ENCODE data around the gene ZMAT3. TPM values are rescaled to one million over a fixed set of nuclear protein-coding genes. Genes with fewer than 3 reads are reported as not detected.
A peak's percentile ranks its signal among the peaks of the same experiment; 100 is the strongest.

Gene ZMAT3
- total and polyA plus RNA-seq, 2 of the 13 experiments (the other 11 are each of a cell fraction or from before 2014, with no cell fraction given), result 11.4 to 11.7 TPM

DNA sequence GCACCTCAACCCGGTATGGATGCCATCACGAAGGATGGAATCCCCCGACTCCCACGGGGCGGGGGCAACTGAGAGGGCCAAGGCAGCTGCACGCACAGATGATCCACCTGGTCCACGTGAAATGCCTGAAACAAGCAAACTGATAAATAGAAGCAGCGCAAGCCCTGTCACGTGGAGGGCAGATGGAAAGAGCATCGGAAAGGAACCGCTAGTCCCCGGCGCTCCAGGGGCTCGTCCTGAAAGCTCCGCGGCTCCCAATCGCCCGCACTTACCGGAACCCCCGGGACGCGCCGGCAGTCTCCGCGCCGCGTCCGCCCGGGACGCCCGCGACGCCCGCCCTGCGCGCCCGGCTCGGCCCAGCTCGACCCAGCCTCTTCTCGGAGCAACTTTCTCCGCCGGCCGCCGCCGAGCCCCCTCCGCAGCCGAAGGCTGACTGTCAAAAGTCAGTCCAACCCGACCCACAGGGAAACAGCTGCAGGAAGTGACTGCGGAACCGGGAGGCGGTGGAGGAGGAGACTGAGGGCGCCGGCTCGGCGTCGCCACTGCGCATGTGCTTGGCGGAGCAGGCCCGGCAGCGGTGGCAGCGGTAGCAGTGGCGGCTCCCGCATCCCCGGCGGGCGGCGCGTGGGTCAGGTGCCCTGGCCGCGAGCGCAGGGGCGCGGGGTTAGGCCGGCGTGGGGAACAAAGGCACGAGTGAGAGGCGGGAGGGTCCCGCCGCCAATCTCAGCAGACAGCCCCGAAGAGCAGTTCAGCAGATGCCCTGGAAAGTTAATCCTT lies at the start of gene ZMAT3 (continued):
- TF ChIP-seq, protein P1, sequence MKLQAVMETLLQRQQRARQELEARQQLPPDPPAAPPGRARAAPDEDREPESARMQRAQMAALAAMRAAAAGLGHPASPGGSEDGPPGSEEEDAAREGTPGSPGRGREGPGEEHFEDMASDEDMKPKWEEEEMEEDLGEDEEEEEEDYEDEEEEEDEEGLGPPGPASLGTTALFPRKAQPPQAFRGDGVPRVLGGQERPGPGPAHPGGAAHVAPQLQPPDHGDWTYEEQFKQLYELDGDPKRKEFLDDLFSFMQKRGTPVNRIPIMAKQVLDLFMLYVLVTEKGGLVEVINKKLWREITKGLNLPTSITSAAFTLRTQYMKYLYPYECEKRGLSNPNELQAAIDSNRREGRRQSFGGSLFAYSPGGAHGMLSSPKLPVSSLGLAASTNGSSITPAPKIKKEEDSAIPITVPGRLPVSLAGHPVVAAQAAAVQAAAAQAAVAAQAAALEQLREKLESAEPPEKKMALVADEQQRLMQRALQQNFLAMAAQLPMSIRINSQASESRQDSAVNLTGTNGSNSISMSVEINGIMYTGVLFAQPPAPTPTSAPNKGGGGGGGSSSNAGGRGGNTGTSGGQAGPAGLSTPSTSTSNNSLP (IDR thresholded peaks at IDR 0.05; ENCODE audit: low read depth, low read length), result no peak
- TF ChIP-seq ZNF207 (IDR thresholded peaks at IDR 0.05; ENCODE audit: borderline replicate concordance) (no peak), SETDB1 (CRISPR knock-in tag; IDR thresholded peaks at IDR 0.05; ENCODE audit: borderline replicate concordance) (no peak), ZNF496 (CRISPR knock-in tag; IDR thresholded peaks at IDR 0.05; ENCODE audit: insufficient replicate concordance) (no peak), SRSF1 (optimal IDR thresholded peaks at IDR 0.05; ENCODE audit: low read depth, low read length) (no peak), MTA3 (CRISPR knock-in tag; IDR thresholded peaks at IDR 0.05) (no peak), SSRP1 (CRISPR knock-in tag; IDR thresholded peaks at IDR 0.05) (no peak), ZNF761 (CRISPR knock-in tag; conservative IDR thresholded peaks at IDR 0.05) (0 out of 2 replicates have a peak, but pooled peaks have one; percentile 36), GABPA (IDR thresholded peaks at IDR 0.05; ENCODE audit: low read depth, low read length) (peak; percentile 65), GABPA (CRISPR knock-in tag; IDR thresholded peaks at IDR 0.05; ENCODE audit: low read depth) (peak; percentile 82), ZIK1 (CRISPR knock-in tag; IDR thresholded peaks at IDR 0.05; ENCODE audit: borderline replicate concordance, low read depth) (no peak), AGO2 (optimal IDR thresholded peaks at IDR 0.05; ENCODE audit: low read depth, low read length) (peak; percentile 64), ZNF451 (CRISPR knock-in tag; IDR thresholded peaks at IDR 0.05) (peak; percentile 77; the same call in 1 of the 2 replicates), NCOA2 (CRISPR knock-in tag; IDR thresholded peaks at IDR 0.05) (no peak), SNAI1 (CRISPR knock-in tag; IDR thresholded peaks at IDR 0.05; ENCODE audit: borderline replicate concordance) (no peak), MEIS1 (CRISPR knock-in tag; IDR thresholded peaks at IDR 0.05; ENCODE audit: borderline replicate concordance) (no peak), RFX3 (CRISPR knock-in tag; IDR thresholded peaks at IDR 0.05) (no peak)
- TF ChIP-seq, protein P2, sequence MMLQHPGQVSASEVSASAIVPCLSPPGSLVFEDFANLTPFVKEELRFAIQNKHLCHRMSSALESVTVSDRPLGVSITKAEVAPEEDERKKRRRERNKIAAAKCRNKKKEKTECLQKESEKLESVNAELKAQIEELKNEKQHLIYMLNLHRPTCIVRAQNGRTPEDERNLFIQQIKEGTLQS (CRISPR knock-in tag; IDR thresholded peaks at IDR 0.05), result peak; percentile 15; the same call in 1 of the 2 replicates
- TF ChIP-seq, protein P3, sequence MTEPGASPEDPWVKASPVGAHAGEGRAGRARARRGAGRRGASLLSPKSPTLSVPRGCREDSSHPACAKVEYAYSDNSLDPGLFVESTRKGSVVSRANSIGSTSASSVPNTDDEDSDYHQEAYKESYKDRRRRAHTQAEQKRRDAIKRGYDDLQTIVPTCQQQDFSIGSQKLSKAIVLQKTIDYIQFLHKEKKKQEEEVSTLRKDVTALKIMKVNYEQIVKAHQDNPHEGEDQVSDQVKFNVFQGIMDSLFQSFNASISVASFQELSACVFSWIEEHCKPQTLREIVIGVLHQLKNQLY (CRISPR knock-in tag; IDR thresholded peaks at IDR 0.05), result 0 out of 2 replicates have a peak, but pooled peaks have one; percentile 26
- TF ChIP-seq, protein P4, sequence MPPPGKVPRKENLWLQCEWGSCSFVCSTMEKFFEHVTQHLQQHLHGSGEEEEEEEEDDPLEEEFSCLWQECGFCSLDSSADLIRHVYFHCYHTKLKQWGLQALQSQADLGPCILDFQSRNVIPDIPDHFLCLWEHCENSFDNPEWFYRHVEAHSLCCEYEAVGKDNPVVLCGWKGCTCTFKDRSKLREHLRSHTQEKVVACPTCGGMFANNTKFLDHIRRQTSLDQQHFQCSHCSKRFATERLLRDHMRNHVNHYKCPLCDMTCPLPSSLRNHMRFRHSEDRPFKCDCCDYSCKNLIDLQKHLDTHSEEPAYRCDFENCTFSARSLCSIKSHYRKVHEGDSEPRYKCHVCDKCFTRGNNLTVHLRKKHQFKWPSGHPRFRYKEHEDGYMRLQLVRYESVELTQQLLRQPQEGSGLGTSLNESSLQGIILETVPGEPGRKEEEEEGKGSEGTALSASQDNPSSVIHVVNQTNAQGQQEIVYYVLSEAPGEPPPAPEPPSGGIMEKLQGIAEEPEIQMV (CRISPR knock-in tag; IDR thresholded peaks at IDR 0.05; ENCODE audit: low read depth), result peak; percentile 86
- TF ChIP-seq, protein P5, sequence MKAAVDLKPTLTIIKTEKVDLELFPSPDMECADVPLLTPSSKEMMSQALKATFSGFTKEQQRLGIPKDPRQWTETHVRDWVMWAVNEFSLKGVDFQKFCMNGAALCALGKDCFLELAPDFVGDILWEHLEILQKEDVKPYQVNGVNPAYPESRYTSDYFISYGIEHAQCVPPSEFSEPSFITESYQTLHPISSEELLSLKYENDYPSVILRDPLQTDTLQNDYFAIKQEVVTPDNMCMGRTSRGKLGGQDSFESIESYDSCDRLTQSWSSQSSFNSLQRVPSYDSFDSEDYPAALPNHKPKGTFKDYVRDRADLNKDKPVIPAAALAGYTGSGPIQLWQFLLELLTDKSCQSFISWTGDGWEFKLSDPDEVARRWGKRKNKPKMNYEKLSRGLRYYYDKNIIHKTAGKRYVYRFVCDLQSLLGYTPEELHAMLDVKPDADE (CRISPR knock-in tag; IDR thresholded peaks at IDR 0.05), result no peak
- TF ChIP-seq, protein P6, sequence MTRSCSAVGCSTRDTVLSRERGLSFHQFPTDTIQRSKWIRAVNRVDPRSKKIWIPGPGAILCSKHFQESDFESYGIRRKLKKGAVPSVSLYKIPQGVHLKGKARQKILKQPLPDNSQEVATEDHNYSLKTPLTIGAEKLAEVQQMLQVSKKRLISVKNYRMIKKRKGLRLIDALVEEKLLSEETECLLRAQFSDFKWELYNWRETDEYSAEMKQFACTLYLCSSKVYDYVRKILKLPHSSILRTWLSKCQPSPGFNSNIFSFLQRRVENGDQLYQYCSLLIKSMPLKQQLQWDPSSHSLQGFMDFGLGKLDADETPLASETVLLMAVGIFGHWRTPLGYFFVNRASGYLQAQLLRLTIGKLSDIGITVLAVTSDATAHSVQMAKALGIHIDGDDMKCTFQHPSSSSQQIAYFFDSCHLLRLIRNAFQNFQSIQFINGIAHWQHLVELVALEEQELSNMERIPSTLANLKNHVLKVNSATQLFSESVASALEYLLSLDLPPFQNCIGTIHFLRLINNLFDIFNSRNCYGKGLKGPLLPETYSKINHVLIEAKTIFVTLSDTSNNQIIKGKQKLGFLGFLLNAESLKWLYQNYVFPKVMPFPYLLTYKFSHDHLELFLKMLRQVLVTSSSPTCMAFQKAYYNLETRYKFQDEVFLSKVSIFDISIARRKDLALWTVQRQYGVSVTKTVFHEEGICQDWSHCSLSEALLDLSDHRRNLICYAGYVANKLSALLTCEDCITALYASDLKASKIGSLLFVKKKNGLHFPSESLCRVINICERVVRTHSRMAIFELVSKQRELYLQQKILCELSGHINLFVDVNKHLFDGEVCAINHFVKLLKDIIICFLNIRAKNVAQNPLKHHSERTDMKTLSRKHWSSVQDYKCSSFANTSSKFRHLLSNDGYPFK (CRISPR knock-in tag; IDR thresholded peaks at IDR 0.05; ENCODE audit: borderline replicate concordance), result peak; percentile 43; the same call in 1 of the 2 replicates
